H1 (cell line): Measurements from ENCODE around the gene CUBN. TPM values are rescaled to one million over a fixed set of nuclear protein-coding genes. Genes with fewer than 3 reads are reported as not detected.

Source experiments
- CTCF ChIA-PET: fragments of 300-600 bp; sonication (Branson Sonifier 250); formaldehyde crosslinking; loops from one replicate; lab custom pipeline; 2021; ENCODE audit not compliant: partially characterized antibody; lab: Charles Lee
- POLR2A ChIA-PET: fragments of 300-600 bp; sonication (Branson Sonifier 250); formaldehyde crosslinking; loops from one replicate; lab custom pipeline; 2021; ENCODE audit warnings: inconsistent platforms; ENCODE audit not compliant: partially characterized antibody; lab: Charles Lee
- DNase-seq, 2 experiments: peaks; one replicate each; pipeline versions ENCODE4 v3.0.0 to v3.0.0-alpha.2; 2010 to 2022; ENCODE audit warnings: low spot score in 2 of 2, low read depth in 1 of 2, mixed read lengths in 1 of 2
- FAIRE-seq: peaks from 2 replicates; lab custom pipeline; 2011; peaks lifted over from hg19 to GRCh38; lab: Jason Lieb, UNC
- H2AFZ ChIP-seq: 2 replicates; pipeline ENCODE4 v1.8.1; 2012; ENCODE audit warnings: low read length, inconsistent platforms
- H2AK5ac ChIP-seq: 2 replicates; pipeline ENCODE4 v1.6.1; 2013; ENCODE audit warnings: low read depth, low read length
- H2BK120ac ChIP-seq: replicated peaks from 2 replicates; pipeline ENCODE3; 2013; ENCODE audit warnings: low read depth, low read length, inconsistent platforms
- H2BK12ac ChIP-seq: 2 replicates; pipeline ENCODE4 v1.6.1; 2013; ENCODE audit warnings: low read depth, low read length
- H2BK15ac ChIP-seq: 2 replicates; pipeline ENCODE4 v1.6.1; 2013; ENCODE audit warnings: low read length
- H2BK20ac ChIP-seq: 2 replicates; pipeline ENCODE4 v1.6.1; 2013; ENCODE audit warnings: low read length
- H2BK5ac ChIP-seq: 2 replicates; pipeline ENCODE4 v1.6.1; 2013; ENCODE audit warnings: low read depth, low read length
- H3K14ac ChIP-seq: 2 replicates; pipeline ENCODE4 v1.6.1; 2013; ENCODE audit warnings: inconsistent platforms; ENCODE audit not compliant: insufficient read length
- H3K18ac ChIP-seq: 2 replicates; pipeline ENCODE4 v1.6.1; 2013; ENCODE audit warnings: low read length; ENCODE audit errors: extremely low read depth
- H3K23ac ChIP-seq: 2 replicates; pipeline ENCODE4 v1.6.1; 2013; ENCODE audit warnings: inconsistent platforms; ENCODE audit not compliant: insufficient read length
- H3K23me2 ChIP-seq: 2 replicates; pipeline ENCODE4 v1.6.1; 2013; ENCODE audit warnings: low read depth, low read length
- H3K27ac ChIP-seq: 2 replicates; pipeline ENCODE4 v1.6.1; 2011; ENCODE audit warnings: low read depth, low read length, inconsistent platforms
- H3K27me3 ChIP-seq, 4 experiments: replicated peaks in 1 of 4; 1 replicate in 1 of 4; 2 replicates in 3 of 4; pipeline versions ENCODE4 v1.6.1 to v1.8.1; 2011 to 2013; ENCODE audit warnings: low read length in 3 of 4, mild to moderate bottlenecking in 3 of 4, inconsistent platforms in 2 of 4, mixed read lengths in 2 of 4, moderate library complexity in 1 of 4; ENCODE audit not compliant: control insufficient read depth in 3 of 4, insufficient read depth in 3 of 4; ENCODE audit errors: extremely low read depth in 1 of 4
- H3K36me3 ChIP-seq, 4 experiments: 2 replicates each; pipeline versions ENCODE4 v1.6.1 to v1.8.1; 2011 to 2013; ENCODE audit warnings: mild to moderate bottlenecking in 4 of 4, low read length in 3 of 4, moderate library complexity in 2 of 4, control low read depth in 1 of 4, inconsistent platforms in 1 of 4; ENCODE audit not compliant: insufficient read depth in 4 of 4, control insufficient read depth in 2 of 4
- H3K4ac ChIP-seq: replicated peaks from 2 replicates; pipeline ENCODE3; 2013; ENCODE audit warnings: low read length, low read depth, mixed read lengths, inconsistent platforms; ENCODE audit not compliant: insufficient read length
- H3K4me1 ChIP-seq, 4 experiments: replicated peaks in 1 of 4; 1 replicate in 1 of 4; 2 replicates in 3 of 4; pipeline versions ENCODE4 v1.6.1 to v1.8.1; 2011 to 2013; ENCODE audit warnings: low read length in 3 of 4, inconsistent platforms in 2 of 4, mixed read lengths in 1 of 4; ENCODE audit not compliant: insufficient read depth in 4 of 4, control insufficient read depth in 3 of 4
- H3K4me2 ChIP-seq, 2 experiments: 2 replicates each; pipeline versions ENCODE4 v1.6.1 to v1.8.1; 2011 to 2013; ENCODE audit warnings: low read depth in 2 of 2, low read length in 2 of 2, control low read depth in 1 of 2, inconsistent platforms in 1 of 2, mild to moderate bottlenecking in 1 of 2; ENCODE audit not compliant: insufficient read depth in 1 of 2
- H3K4me3 ChIP-seq, 4 experiments: fragments of 200-600, 300-600 bp in 1 of 4; sonication (generic), shearing (Covaris generic), sonication (Bioruptor Twin) in 1 of 4; 2 replicates each; pipeline versions ENCODE4 v1.5.1 to v1.8.1; 2011 to 2016; ENCODE audit warnings: low read length in 4 of 4, low read depth in 3 of 4, control low read depth in 2 of 4, inconsistent platforms in 2 of 4, mild to moderate bottlenecking in 2 of 4, mixed read lengths in 1 of 4, moderate library complexity in 1 of 4; ENCODE audit not compliant: insufficient read depth in 2 of 4; ENCODE audit errors: extremely low read depth in 1 of 4
- H3K56ac ChIP-seq: replicated peaks from 2 replicates; pipeline ENCODE3; 2013; ENCODE audit warnings: low read depth, mild to moderate bottlenecking, mixed read lengths, low read length, inconsistent platforms; ENCODE audit not compliant: insufficient read length
- H3K79me1 ChIP-seq: 2 replicates; pipeline ENCODE4 v1.6.1; 2013; ENCODE audit warnings: low read depth, low read length, control low read depth
- H3K79me2 ChIP-seq, 2 experiments: 2 replicates each; pipeline versions ENCODE4 v1.6.1 to v1.8.1; 2012 to 2013; ENCODE audit warnings: low read length in 2 of 2, mild to moderate bottlenecking in 2 of 2, inconsistent platforms in 1 of 2; ENCODE audit not compliant: insufficient read depth in 2 of 2, control insufficient read depth in 1 of 2
- H3K9ac ChIP-seq, 4 experiments: replicated peaks in 1 of 4; 1 replicate in 1 of 4; 2 replicates in 3 of 4; pipeline versions ENCODE4 v1.6.1 to v1.8.1; 2011 to 2013; ENCODE audit warnings: low read depth in 3 of 4, low read length in 3 of 4, control low read depth in 2 of 4, mild to moderate bottlenecking in 2 of 4, moderate library complexity in 2 of 4, inconsistent platforms in 1 of 4; ENCODE audit errors: extremely low read depth in 1 of 4
- H3K9me3 ChIP-seq, 2 experiments: 2 replicates each; pipeline versions ENCODE4 v1.6.1 to v1.8.1; 2012 to 2013; ENCODE audit warnings: mild to moderate bottlenecking in 2 of 2, moderate library complexity in 2 of 2, control low read depth in 1 of 2, inconsistent platforms in 1 of 2, low read depth in 1 of 2, low read length in 1 of 2, mixed read lengths in 1 of 2; ENCODE audit not compliant: insufficient read depth in 2 of 2
- H4K20me1 ChIP-seq, 2 experiments: replicated peaks in 1 of 2; 2 replicates each; pipeline versions ENCODE3 to v1.8.1; 2011 to 2013; ENCODE audit warnings: inconsistent platforms in 2 of 2, low read length in 2 of 2, mild to moderate bottlenecking in 1 of 2; ENCODE audit not compliant: insufficient read depth in 2 of 2, control insufficient read depth in 1 of 2
- H4K5ac ChIP-seq: 2 replicates; pipeline ENCODE4 v1.6.1; 2013; ENCODE audit warnings: low read length, low read depth, mixed read lengths, inconsistent platforms; ENCODE audit not compliant: insufficient read length
- H4K8ac ChIP-seq: 2 replicates; pipeline ENCODE4 v1.8.0; 2013; ENCODE audit warnings: mild to moderate bottlenecking, moderate library complexity, low read length, inconsistent platforms; ENCODE audit not compliant: insufficient read depth; ENCODE audit errors: extremely low read depth
- H4K91ac ChIP-seq: replicated peaks from 2 replicates; pipeline ENCODE3; 2013; ENCODE audit warnings: low read length, mixed read lengths, inconsistent platforms; ENCODE audit not compliant: insufficient read length
- ASH2L ChIP-seq: fragments of 200-600, 300-600 bp; sonication (generic); IDR thresholded peaks from one replicate; pipeline ENCODE4 v1.7.1; 2017; ENCODE audit warnings: low read length
- CBX8 ChIP-seq: fragments of 300-800, 300-1000 bp; sonication (generic); IDR thresholded peaks from 2 replicates; pipeline ENCODE4 v1.7.1; 2016; ENCODE audit warnings: low read depth, low read length, borderline replicate concordance
- CHD1 ChIP-seq: IDR thresholded peaks from 2 replicates; pipeline ENCODE4 v1.6.1; 2012; ENCODE audit warnings: low read depth, low read length, improper control_type of control experiment
- CTBP2 ChIP-seq: IDR thresholded peaks from 2 replicates; pipeline ENCODE4 v1.7.0; 2011; ENCODE audit warnings: borderline replicate concordance, mild to moderate bottlenecking, moderate library complexity, mixed read lengths, low read length; ENCODE audit not compliant: insufficient read depth, insufficient read length
- EZH2 ChIP-seq: fragments of 200-600 bp; sonication (generic); IDR thresholded peaks from 2 replicates; pipeline ENCODE4 v1.7.1; 2012; ENCODE audit warnings: low read depth, mild to moderate bottlenecking, moderate library complexity, low read length, inconsistent platforms; ENCODE audit not compliant: severe bottlenecking
- GTF2F1 ChIP-seq: IDR thresholded peaks from 2 replicates; pipeline ENCODE4 v1.6.1; 2012; ENCODE audit warnings: low read depth, low read length, improper control_type of control experiment, borderline replicate concordance
- KDM1A ChIP-seq: fragments of 200-600, 300-600 bp; sonication (generic); IDR thresholded peaks from 2 replicates; pipeline ENCODE4 v1.7.1; 2016; ENCODE audit warnings: mild to moderate bottlenecking, low read length, borderline replicate concordance
- SAP30 ChIP-seq: fragments of 300-600 bp; sonication (generic); IDR thresholded peaks from 2 replicates; pipeline ENCODE4 v1.7.1; 2012; ENCODE audit warnings: low read length, moderate library complexity, mild to moderate bottlenecking, inconsistent platforms; ENCODE audit not compliant: insufficient read depth, insufficient replicate concordance
- SP1 ChIP-seq: IDR thresholded peaks from 2 replicates; pipeline ENCODE4 v1.6.1; 2011; ENCODE audit warnings: low read depth, low read length
- SP4 ChIP-seq: IDR thresholded peaks from 2 replicates; pipeline ENCODE4 v1.6.1; 2012; ENCODE audit warnings: low read length, inconsistent platforms
- ZNF274 ChIP-seq: IDR thresholded peaks from 2 replicates; pipeline ENCODE4 v1.7.0; 2012; ENCODE audit warnings: low read length, borderline replicate concordance; ENCODE audit errors: extremely low read depth
- WGBS, 2 experiments: shearing (Covaris generic) in 1 of 2; methylation state at CpG; one replicate each; pipeline versions ENCODE4 v1.1.6 to v1.1.7; 2013 to 2015; ENCODE audit warnings: low lambda C conversion rate in 2 of 2, mixed read lengths in 2 of 2, inconsistent platforms in 1 of 2, low coverage in 1 of 2, missing lambda C conversion rate in 1 of 2; ENCODE audit not compliant: insufficient replicate concordance in 2 of 2, insufficient coverage in 1 of 2, insufficient read length in 1 of 2; ENCODE audit errors: extremely low coverage in 1 of 2, missing lambda C conversion rate in 1 of 2; 5-methylcytosine and 5-hydroxymethylcytosine counted together
- polyA plus RNA-seq, 7 experiments: library from polyadenylated mRNA; depleted of rRNA in 3 of 7; stranded (reverse) in 5 of 7; unstranded in 2 of 7; fragments of >200 nt in 5 of 7; fragments of 200-250 nt in 2 of 7; gene quantifications; 1 replicate in 5 of 7; 2 replicates in 1 of 7; 4 replicates in 1 of 7; pipeline versions ENCODE4 v1.2.1 to v1.2.3, GENCODE V29; 2011 to 2013; ENCODE audit warnings: missing spikeins in 2 of 7, mixed read lengths in 2 of 7
- total RNA-seq: library from RNA; stranded (reverse); fragmentation: NEBNext Ultra II Directional; extraction: Animal tissue kit (Norgen Biotek cat#: 25700); gene quantifications from 2 replicates; pipeline ENCODE4 v1.2.1, GENCODE V29; 2021
- TF ChIP-seq, protein P1 (sequence below): IDR thresholded peaks from 2 replicates; pipeline ENCODE4 v1.6.1; 2012; ENCODE audit warnings: inconsistent platforms
- TF ChIP-seq, protein P2 (sequence below): IDR thresholded peaks from 2 replicates; pipeline ENCODE4 v1.6.1; 2011; ENCODE audit warnings: low read depth, mild to moderate bottlenecking, low read length; ENCODE audit not compliant: insufficient read depth

The CUBN gene
- total and polyA plus RNA-seq, 2 of the 8 experiments (the other 6 are each of a cell fraction or from before 2014, with no cell fraction given) = 0.04 to 0.08 TPM

DNA sequence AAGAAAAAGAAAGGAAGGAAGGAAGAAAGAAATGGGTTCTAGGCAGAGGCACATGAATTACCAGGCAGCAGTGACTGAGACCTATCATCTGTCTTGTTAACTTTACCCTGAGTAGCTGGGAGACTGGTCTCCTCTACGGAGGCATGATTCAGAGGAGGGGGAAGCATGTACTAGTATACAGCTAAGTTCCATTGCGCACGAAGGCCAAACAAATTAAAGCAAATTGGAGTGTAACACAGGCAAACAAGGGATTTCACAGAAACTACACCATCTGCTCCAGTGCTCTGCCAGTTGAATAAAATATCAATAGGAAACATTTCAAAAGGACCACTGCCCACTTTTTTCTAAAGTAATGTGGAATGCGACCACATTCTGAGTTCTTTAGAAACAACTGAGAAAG, 246.5 kb downstream of the CUBN start:
- H2AFZ ChIP-seq = peak overlapping the region; percentile 73; the same call in 1 of the 2 replicates
- H2BK120ac ChIP-seq = no peak overlapping the region
- ChIA-PET CTCF (interaction anchor here (0.7 to 1.7 kb wide), 6 partner anchors 8 to 828 kb away, joined by 3 to 6 read pairs (median 4); no protein-coding TSS in a partner anchor), POLR2A (interaction anchor here (1.9 kb wide), 1 partner anchor 8 kb away, joined by 8 read pairs; no protein-coding TSS in a partner anchor)
- H3K4me1 ChIP-seq = 0 out of 7 replicates have a peak, but pooled peaks cover 0 to 2% (median 0%) of the 10 kb centered on the region in 4 experiments
- H3K79me2 ChIP-seq = no peaks in the 10 kb centered on the region
- H4K8ac ChIP-seq = no peak overlapping the region
- H3K9me3 ChIP-seq = no peaks in the 10 kb centered on the region
- no peak overlapping the region for H3K27ac ChIP-seq
- no peak overlapping the region for H2BK15ac ChIP-seq
- H2BK5ac ChIP-seq = no peak overlapping the region
- 82% methylated on average over 4 of the region's 4 CpGs; no CpG with 5 or more reads in 1 of the 2 experiments for WGBS, 2 experiments
- no peak overlapping the region for H3K4ac ChIP-seq
- H3K4me3 ChIP-seq = no peak overlapping the region
- no peak overlapping the region for H3K18ac ChIP-seq
- H3K23ac ChIP-seq = no peak overlapping the region
- H3K4me2 ChIP-seq = 0 out of 4 replicates have a peak overlapping the region, but pooled peaks of 1 of the 2 experiments have one; percentile 6
- no peak overlapping the region for H3K14ac ChIP-seq
- no peaks in the 10 kb centered on the region for H4K20me1 ChIP-seq
- no peak overlapping the region for H3K56ac ChIP-seq
- no peak for TF ChIP-seq CBX8
- TF ChIP-seq SP4 = no peak
- TF ChIP-seq, protein P1, sequence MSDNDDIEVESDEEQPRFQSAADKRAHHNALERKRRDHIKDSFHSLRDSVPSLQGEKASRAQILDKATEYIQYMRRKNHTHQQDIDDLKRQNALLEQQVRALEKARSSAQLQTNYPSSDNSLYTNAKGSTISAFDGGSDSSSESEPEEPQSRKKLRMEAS = no peak
- no peak for TF ChIP-seq SP1
- no peak for TF ChIP-seq SAP30
- no peak for TF ChIP-seq KDM1A
- TF ChIP-seq ZNF274 = no peak
- no peak for TF ChIP-seq ASH2L
- TF ChIP-seq CHD1 = no peak
- TF ChIP-seq, protein P2, sequence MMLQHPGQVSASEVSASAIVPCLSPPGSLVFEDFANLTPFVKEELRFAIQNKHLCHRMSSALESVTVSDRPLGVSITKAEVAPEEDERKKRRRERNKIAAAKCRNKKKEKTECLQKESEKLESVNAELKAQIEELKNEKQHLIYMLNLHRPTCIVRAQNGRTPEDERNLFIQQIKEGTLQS = no peak
- no peak for TF ChIP-seq CTBP2
- TF ChIP-seq EZH2 = no peak
- no peak for TF ChIP-seq GTF2F1
- H3K23me2 ChIP-seq = no peaks in the 10 kb centered on the region
- H3K79me1 ChIP-seq = no peaks in the 10 kb centered on the region
- no peak overlapping the region for H4K91ac ChIP-seq
- no peak overlapping the region for H4K5ac ChIP-seq
- FAIRE-seq (no peak), DNase-seq (no peak)
- no peaks in the 10 kb centered on the region for H3K36me3 ChIP-seq
- no peak overlapping the region for H3K9ac ChIP-seq
- H2BK20ac ChIP-seq = no peak overlapping the region
- no peaks in the 10 kb centered on the region for H3K27me3 ChIP-seq
- no peak overlapping the region; the same call in 1 of the 2 replicates for H2BK12ac ChIP-seq
- H2AK5ac ChIP-seq = no peak overlapping the region
